CD4-positive, alpha-beta T cell (primary cell): ENCODE results near the gene KLHL36. TPM values are rescaled to one million over a fixed set of nuclear protein-coding genes. Genes with fewer than 3 reads are reported as not detected.

Experiments used
- ATAC-seq: fragments of 200-7000 bp; cut with Tn5 transposase; one replicate; pipeline ENCODE4 v1.10.0; 2022; ENCODE audit warnings: mild to moderate bottlenecking; ENCODE audit not compliant: poor library complexity
- CTCF ChIA-PET: fragments of 350-600 bp; sonication (Branson Sonifier 250); formaldehyde crosslinking; loops from one replicate; lab custom pipeline; 2021; ENCODE audit warnings: antibody characterized with exemption, inconsistent platforms; lab: Charles Lee
- POLR2A ChIA-PET: fragments of 350-600 bp; sonication (Branson Sonifier 250); formaldehyde crosslinking; loops from one replicate; lab custom pipeline; 2021; ENCODE audit warnings: antibody characterized with exemption, inconsistent platforms; lab: Charles Lee
- DNase-seq, 14 experiments: peaks; one replicate each; pipeline ENCODE4 v3.0.0-alpha.2; 2013 to 2020; ENCODE audit warnings: mixed read lengths in 2 of 14
- H3K27ac ChIP-seq, 2 donors: one replicate each; pipeline versions ENCODE4 v1.5.1 to v1.7.0; 2013; ENCODE audit warnings: low read length in 2 of 2, low read depth in 1 of 2, mild to moderate bottlenecking in 1 of 2
- H3K27me3 ChIP-seq, 2 experiments: 1 replicate in 1 of 2; 2 replicates in 1 of 2; pipeline versions ENCODE4 v1.6.1 to v1.7.0; 2013; ENCODE audit warnings: low read length in 2 of 2, control low read depth in 1 of 2, mild to moderate bottlenecking in 1 of 2, moderate library complexity in 1 of 2; ENCODE audit not compliant: insufficient read depth in 2 of 2, control insufficient read depth in 1 of 2
- H3K36me3 ChIP-seq: one replicate; pipeline ENCODE4 v1.6.1; 2013; ENCODE audit warnings: low read length, control low read depth; ENCODE audit not compliant: insufficient read depth
- H3K4me1 ChIP-seq: one replicate; pipeline ENCODE4 v1.6.1; 2013; ENCODE audit warnings: low read length, control low read depth; ENCODE audit not compliant: insufficient read depth
- H3K4me3 ChIP-seq: one replicate; pipeline ENCODE4 v1.5.1; 2013; ENCODE audit warnings: mild to moderate bottlenecking, low read length, moderate library complexity
- H3K9me3 ChIP-seq, 2 experiments: 1 replicate in 1 of 2; 2 replicates in 1 of 2; pipeline versions ENCODE4 v1.6.1 to v1.7.0; 2013; ENCODE audit warnings: low read length in 2 of 2, mild to moderate bottlenecking in 2 of 2, control low read depth in 1 of 2, moderate library complexity in 1 of 2; ENCODE audit not compliant: control insufficient read depth in 1 of 2, insufficient read depth in 1 of 2
- H3K27ac Mint-ChIP-seq: one replicate; pipeline ENCODE4 v1.8.0; 2020; ENCODE audit warnings: mixed read lengths
- H3K27me3 Mint-ChIP-seq: one replicate; pipeline ENCODE4 v1.8.0; 2021; ENCODE audit warnings: mixed read lengths
- H3K36me3 Mint-ChIP-seq: one replicate; pipeline ENCODE4 v1.8.0; 2021; ENCODE audit warnings: low read depth, mixed read lengths
- H3K4me1 Mint-ChIP-seq: one replicate; pipeline ENCODE4 v1.8.0; 2021; ENCODE audit warnings: low read depth, mixed read lengths
- H3K4me3 Mint-ChIP-seq: one replicate; pipeline ENCODE4 v1.8.0; 2020; ENCODE audit warnings: mild to moderate bottlenecking, mixed read lengths
- H3K9me3 Mint-ChIP-seq: one replicate; pipeline ENCODE4 v1.8.0; 2020; ENCODE audit warnings: mixed read lengths
- intact Hi-C, 2 experiments: fragments of 100-400 bp; cut with DNase I in 1 of 2; cut with micrococcal nuclease in 1 of 2; formaldehyde crosslinking; loops; one replicate each; pipeline versions ENCODE4 v1.15.1 to v1.9.0; 2023 to 2025; cut with DNase I, micrococcal nuclease
- total RNA-seq, 174 experiments: library from RNA in 2 of 174; stranded (reverse) in 2 of 174; gene quantifications; one replicate each; pipeline ENCODE4 v1.2.3 and lab custom pipeline; 2021 to 2026
- TF ChIP-seq, protein P1 (sequence below): fragments of 200-600 bp; IDR thresholded peaks from one replicate; pipeline ENCODE4 v1.8.0; 2022; ENCODE audit warnings: antibody characterized with exemption, mild to moderate bottlenecking

KLHL36 gene
- total RNA-seq, 2 experiments from 2014 or later, result 76.6 to 78.6 TPM

DNA sequence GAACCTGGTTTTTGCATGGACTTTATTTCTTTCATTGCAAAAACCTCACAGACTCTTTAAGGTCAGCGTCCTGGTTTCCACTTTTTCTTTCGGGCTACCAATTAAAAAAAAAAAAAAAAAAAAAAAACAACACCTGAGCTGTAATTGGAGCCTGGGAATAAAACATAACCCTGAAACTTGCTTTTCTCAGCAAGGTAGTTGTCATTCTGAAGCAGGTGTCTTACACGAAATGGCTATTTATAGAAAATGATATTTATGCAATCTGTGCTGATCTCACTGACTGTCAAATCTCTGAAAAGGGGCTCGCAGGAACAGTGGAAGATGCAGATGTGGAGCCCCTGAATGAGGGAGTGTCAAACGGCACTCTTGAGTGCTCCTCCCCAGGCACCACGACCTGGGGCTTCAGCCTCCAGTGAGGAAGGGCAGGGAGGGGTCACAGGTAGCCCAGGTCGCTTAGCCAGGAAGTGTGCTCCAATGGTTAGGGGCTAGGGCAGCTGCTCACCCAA, 20.0 kb upstream of the KLHL36 start:
- POLR2A ChIA-PET, result interaction anchor here (0.5 kb wide), 1 partner anchor 9 kb away, joined by 3 read pairs; no protein-coding TSS in a partner anchor
- Mint-ChIP-seq H3K4me1 (peaks cover 41% of the 10 kb centered on the region), H3K36me3 (no peaks in the 10 kb centered on the region), H3K27ac (no peak overlapping the region), H3K27me3 (no peaks in the 10 kb centered on the region), H3K9me3 (no peaks in the 10 kb centered on the region), H3K4me3 (no peak overlapping the region)
- H3K27me3 ChIP-seq, result no peaks in the 10 kb centered on the region
- DNase-seq (no peak), ATAC-seq (no peak)
- no peak overlapping the region for H3K27ac ChIP-seq
- peaks cover 26% of the 10 kb centered on the region for H3K4me1 ChIP-seq
- intact Hi-C loops, result no loop called here
- H3K36me3 ChIP-seq, result no peaks in the 10 kb centered on the region
- TF ChIP-seq, protein P1, sequence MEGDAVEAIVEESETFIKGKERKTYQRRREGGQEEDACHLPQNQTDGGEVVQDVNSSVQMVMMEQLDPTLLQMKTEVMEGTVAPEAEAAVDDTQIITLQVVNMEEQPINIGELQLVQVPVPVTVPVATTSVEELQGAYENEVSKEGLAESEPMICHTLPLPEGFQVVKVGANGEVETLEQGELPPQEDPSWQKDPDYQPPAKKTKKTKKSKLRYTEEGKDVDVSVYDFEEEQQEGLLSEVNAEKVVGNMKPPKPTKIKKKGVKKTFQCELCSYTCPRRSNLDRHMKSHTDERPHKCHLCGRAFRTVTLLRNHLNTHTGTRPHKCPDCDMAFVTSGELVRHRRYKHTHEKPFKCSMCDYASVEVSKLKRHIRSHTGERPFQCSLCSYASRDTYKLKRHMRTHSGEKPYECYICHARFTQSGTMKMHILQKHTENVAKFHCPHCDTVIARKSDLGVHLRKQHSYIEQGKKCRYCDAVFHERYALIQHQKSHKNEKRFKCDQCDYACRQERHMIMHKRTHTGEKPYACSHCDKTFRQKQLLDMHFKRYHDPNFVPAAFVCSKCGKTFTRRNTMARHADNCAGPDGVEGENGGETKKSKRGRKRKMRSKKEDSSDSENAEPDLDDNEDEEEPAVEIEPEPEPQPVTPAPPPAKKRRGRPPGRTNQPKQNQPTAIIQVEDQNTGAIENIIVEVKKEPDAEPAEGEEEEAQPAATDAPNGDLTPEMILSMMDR, result no peak
- CTCF ChIA-PET, result interaction anchor here (1.3 to 2.1 kb wide), 2 partner anchors 71 to 110 kb away, joined by 3 to 8 read pairs; no protein-coding TSS in a partner anchor
- no peaks in the 10 kb centered on the region for H3K9me3 ChIP-seq
- H3K4me3 ChIP-seq, result no peak overlapping the region

DNA sequence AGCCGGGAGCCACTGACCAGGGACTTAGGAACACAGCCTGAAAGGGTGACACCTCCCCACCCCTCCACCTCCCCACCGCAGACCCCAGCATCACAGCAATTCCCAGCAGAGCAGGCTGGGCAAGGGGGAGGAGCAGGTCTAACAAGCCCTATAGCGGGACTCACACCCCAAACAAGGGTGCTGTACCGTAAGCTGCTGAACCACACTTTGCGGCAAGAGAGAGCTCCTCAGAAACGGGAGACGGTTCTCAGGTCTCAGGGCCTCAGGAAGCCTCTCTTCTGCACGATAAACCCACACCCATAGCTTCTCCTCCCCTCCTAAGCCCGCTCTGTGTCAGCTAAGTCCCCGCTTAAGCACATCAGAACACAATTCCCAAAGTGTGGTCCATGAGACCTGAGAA, 18.7 kb upstream of the KLHL36 start:
- Histone ChIP-seq H3K36me3 (no peaks in the 10 kb centered on the region), H3K4me1 (peaks cover 26% of the 10 kb centered on the region), H3K9me3 (no peaks in the 10 kb centered on the region), H3K27me3 (no peaks in the 10 kb centered on the region), H3K4me3 (no peak overlapping the region), H3K27ac (no peak overlapping the region)
- Mint-ChIP-seq H3K9me3 (no peaks in the 10 kb centered on the region), H3K27me3 (no peaks in the 10 kb centered on the region), H3K4me1 (peaks cover 50% of the 10 kb centered on the region), H3K27ac (no peak overlapping the region), H3K4me3 (peak overlapping the region; percentile 27), H3K36me3 (no peaks in the 10 kb centered on the region)
- CTCF ChIA-PET, result interaction anchor here (2.1 kb wide), 1 partner anchor 109 kb away, joined by 8 read pairs; no protein-coding TSS in a partner anchor
- DNase-seq (no peak), ATAC-seq (peak; percentile 65)
- TF ChIP-seq, protein P1, result no peak
- POLR2A ChIA-PET, result interaction anchor here (0.7 to 1.4 kb wide), 3 partner anchors 11 to 19 kb away, joined by 3 read pairs; partner anchors contain the start of gene COTL1
- intact Hi-C loops, result no loop called here

DNA sequence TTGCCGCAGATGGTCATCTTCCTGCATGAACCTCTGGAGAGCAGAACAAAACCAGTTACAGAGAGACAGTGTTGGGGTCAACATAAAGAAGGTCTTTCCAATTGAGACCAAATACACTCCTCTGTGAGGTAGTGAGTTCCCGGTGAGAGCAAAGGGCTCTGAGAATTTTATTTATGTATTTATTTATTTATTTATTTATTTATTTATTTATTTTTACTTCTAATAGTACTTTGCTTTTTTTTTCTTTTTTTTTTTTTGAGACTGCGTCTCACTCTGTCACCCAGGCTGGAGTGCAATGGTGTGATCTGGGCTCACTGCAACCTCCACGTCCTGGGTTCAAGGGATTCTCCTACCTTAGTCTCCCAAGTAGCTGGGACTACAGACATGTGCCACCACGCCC, 18.3 kb upstream of the KLHL36 start:
- ChIA-PET CTCF (interaction anchor here (2.1 kb wide), 1 partner anchor 108 kb away, joined by 8 read pairs; no protein-coding TSS in a partner anchor), POLR2A (interaction anchor here (0.6 to 1.4 kb wide), 5 partner anchors 12 to 22 kb away, joined by 3 read pairs; partner anchors contain the start of genes COTL1 and KLHL36)
- DNase-seq, result no peak
- Histone ChIP-seq H3K4me3 (no peak overlapping the region), H3K9me3 (no peaks in the 10 kb centered on the region), H3K27ac (no peak overlapping the region), H3K4me1 (peaks cover 26% of the 10 kb centered on the region), H3K27me3 (no peaks in the 10 kb centered on the region), H3K36me3 (no peaks in the 10 kb centered on the region)
- no peaks in the 10 kb centered on the region for H3K36me3 Mint-ChIP-seq
- H3K4me1 Mint-ChIP-seq, result peaks cover 50% of the 10 kb centered on the region
- H3K4me3 Mint-ChIP-seq, result peak overlapping the region; percentile 27
- H3K9me3 Mint-ChIP-seq, result no peaks in the 10 kb centered on the region
- H3K27ac Mint-ChIP-seq, result no peak overlapping the region
- ATAC-seq, result no peak
- no peaks in the 10 kb centered on the region for H3K27me3 Mint-ChIP-seq
- TF ChIP-seq, protein P1, result no peak
- intact Hi-C loops, result no loop called here
